AG04450 (cell line): Measurements from ENCODE around the gene SLC66A1. TPM values are rescaled to one million over a fixed set of nuclear protein-coding genes. Genes with fewer than 3 reads are reported as not detected.

ENCODE experiments used
- CTCF ChIA-PET: fragments of 300-600, 350-600 bp; formaldehyde crosslinking; extraction: SDS; loops from one replicate; lab custom pipeline; 2022; ENCODE audit warnings: antibody characterized with exemption, inconsistent platforms; lab: Charles Lee
- POLR2A ChIA-PET: fragments of 350-600 bp; formaldehyde crosslinking; extraction: SDS; loops from one replicate; lab custom pipeline; 2021; ENCODE audit warnings: antibody characterized with exemption, inconsistent platforms; lab: Yijun Ruan, JAX
- DNase-seq: peaks from one replicate; pipeline ENCODE4 v3.0.0-alpha.2; 2011; ENCODE audit warnings: low read depth, low spot score
- H3K27ac ChIP-seq: one replicate; pipeline ENCODE4 v1.5.1; 2012; ENCODE audit warnings: low read depth, low read length, control low read depth
- H3K27me3 ChIP-seq: one replicate; pipeline ENCODE4 v1.6.0; 2012; ENCODE audit warnings: low read length; ENCODE audit not compliant: control insufficient read depth, insufficient read depth
- H3K4me3 ChIP-seq: 2 replicates; pipeline ENCODE4 v1.5.1; 2011; ENCODE audit warnings: mild to moderate bottlenecking, low read depth, low read length, control low read depth
- H3K9me3 ChIP-seq: 2 replicates; pipeline ENCODE4 v1.5.1; 2012; ENCODE audit warnings: low read length; ENCODE audit not compliant: control insufficient read depth, insufficient read depth
- polyA plus RNA-seq: library from polyadenylated mRNA; depleted of rRNA; stranded (reverse); fragments of >200 nt; gene quantifications from 2 replicates; pipeline ENCODE4 v1.2.3, GENCODE V29; 2011
- TF ChIP-seq, protein P1 (sequence below): IDR thresholded peaks from 2 replicates; pipeline ENCODE4 v1.5.1; 2011; ENCODE audit warnings: low read depth, low read length, control low read depth, inconsistent platforms

SLC66A1 gene
- polyA plus RNA-seq, 1 experiment = 11.5 TPM

DNA sequence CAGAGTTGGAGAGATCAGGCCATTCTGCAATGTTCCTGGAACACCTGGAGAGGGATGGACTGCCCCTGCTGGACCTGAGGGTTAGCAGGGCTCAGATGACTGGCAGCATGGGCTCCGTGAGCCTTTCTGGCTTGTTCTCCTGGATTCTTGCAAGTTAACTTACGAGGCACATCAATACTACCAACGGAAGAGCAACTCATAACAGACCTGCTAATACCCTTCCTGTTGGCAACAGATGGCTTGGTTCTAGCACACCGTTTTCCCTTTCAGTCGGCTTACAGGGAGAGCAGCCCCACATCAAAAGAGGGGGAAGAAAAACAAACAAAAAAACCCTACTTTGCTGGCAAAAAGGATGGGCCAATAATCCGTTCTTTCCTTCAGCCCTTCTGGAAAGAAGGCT, 47.9 kb downstream of the SLC66A1 start:
- ChIA-PET CTCF (interaction anchor here (0.9 to 1.1 kb wide), 2 partner anchors 9 to 294 kb away, joined by 3 to 6 read pairs; no protein-coding TSS in a partner anchor), POLR2A (no interaction called here)
- no peak overlapping the region for H3K27ac ChIP-seq
- TF ChIP-seq, protein P1, sequence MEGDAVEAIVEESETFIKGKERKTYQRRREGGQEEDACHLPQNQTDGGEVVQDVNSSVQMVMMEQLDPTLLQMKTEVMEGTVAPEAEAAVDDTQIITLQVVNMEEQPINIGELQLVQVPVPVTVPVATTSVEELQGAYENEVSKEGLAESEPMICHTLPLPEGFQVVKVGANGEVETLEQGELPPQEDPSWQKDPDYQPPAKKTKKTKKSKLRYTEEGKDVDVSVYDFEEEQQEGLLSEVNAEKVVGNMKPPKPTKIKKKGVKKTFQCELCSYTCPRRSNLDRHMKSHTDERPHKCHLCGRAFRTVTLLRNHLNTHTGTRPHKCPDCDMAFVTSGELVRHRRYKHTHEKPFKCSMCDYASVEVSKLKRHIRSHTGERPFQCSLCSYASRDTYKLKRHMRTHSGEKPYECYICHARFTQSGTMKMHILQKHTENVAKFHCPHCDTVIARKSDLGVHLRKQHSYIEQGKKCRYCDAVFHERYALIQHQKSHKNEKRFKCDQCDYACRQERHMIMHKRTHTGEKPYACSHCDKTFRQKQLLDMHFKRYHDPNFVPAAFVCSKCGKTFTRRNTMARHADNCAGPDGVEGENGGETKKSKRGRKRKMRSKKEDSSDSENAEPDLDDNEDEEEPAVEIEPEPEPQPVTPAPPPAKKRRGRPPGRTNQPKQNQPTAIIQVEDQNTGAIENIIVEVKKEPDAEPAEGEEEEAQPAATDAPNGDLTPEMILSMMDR = no peak
- DNase-seq = no peak
- H3K9me3 ChIP-seq = no peaks in the 10 kb centered on the region
- no peak overlapping the region for H3K4me3 ChIP-seq
- H3K27me3 ChIP-seq = no peaks in the 10 kb centered on the region

DNA sequence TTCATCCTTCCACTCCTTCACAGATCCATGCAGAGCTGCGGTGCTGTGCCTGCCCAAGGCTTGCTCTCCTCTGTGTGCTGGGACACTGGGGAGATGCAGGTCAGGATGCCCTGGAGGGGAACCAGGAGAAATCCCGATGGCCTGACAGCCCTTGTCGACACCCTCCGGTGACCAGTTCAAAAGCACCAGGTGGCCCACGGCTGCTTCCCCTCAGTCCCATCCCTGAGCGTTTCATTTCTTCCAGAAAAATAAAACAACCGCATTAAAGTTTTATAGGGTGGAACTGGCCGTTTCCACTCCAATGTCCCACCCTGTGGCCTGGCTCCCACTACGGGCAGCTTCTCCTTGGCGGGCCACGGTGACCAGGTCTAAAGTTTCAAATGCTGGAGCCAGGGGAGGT, 48.3 kb downstream of the SLC66A1 start:
- no peak overlapping the region for H3K27ac ChIP-seq
- ChIA-PET POLR2A (no interaction called here), CTCF (interaction anchor here (0.9 kb wide), 1 partner anchor 9 kb away, joined by 3 read pairs; no protein-coding TSS in a partner anchor)
- H3K4me3 ChIP-seq = no peak overlapping the region
- H3K27me3 ChIP-seq = no peaks in the 10 kb centered on the region
- no peaks in the 10 kb centered on the region for H3K9me3 ChIP-seq
- TF ChIP-seq, protein P1 = no peak
- no peak for DNase-seq

DNA sequence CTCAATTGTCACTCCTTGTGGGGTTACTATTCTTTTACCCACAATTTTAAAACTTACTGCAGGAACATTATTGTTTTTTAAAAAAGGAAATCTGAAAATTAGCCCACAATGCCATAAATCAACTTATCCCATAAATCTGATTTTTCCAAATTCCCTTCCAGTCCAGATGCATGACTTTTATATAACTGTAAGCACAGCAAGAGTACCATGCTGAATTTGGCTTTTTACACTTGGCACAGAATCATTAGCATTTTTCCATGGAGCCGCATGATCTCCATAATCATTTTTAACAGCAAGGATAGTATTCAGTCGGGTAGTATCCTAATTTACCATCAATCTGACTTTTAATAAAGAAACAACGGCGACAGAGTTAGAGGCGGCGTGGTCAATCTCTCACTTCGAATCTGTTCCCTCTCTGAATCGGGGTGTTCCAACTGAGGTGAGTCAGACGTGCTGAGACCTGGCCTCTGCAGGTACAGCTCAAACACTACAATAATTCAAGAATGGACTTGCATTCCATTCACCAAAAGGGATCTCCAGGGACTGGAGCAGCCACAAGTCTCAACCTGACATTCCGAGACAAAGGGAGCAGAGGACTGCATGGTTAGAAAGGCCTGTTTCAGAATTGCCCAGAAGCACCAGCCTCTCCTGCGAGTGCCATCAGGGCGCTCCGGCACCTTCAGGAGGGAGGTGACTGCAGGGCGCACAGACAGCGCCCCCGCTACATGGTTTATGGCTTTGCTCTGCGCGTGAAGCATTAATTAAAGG, 48.9 kb downstream of the SLC66A1 start:
- no peaks in the 10 kb centered on the region for H3K9me3 ChIP-seq
- H3K4me3 ChIP-seq = no peak overlapping the region
- DNase-seq = no peak
- POLR2A ChIA-PET = no interaction called here
- no peaks in the 10 kb centered on the region for H3K27me3 ChIP-seq
- CTCF ChIA-PET = interaction anchor here (0.9 kb wide), 1 partner anchor 10 kb away, joined by 3 read pairs; no protein-coding TSS in a partner anchor
- TF ChIP-seq, protein P1 = no peak
- H3K27ac ChIP-seq = no peak overlapping the region

DNA sequence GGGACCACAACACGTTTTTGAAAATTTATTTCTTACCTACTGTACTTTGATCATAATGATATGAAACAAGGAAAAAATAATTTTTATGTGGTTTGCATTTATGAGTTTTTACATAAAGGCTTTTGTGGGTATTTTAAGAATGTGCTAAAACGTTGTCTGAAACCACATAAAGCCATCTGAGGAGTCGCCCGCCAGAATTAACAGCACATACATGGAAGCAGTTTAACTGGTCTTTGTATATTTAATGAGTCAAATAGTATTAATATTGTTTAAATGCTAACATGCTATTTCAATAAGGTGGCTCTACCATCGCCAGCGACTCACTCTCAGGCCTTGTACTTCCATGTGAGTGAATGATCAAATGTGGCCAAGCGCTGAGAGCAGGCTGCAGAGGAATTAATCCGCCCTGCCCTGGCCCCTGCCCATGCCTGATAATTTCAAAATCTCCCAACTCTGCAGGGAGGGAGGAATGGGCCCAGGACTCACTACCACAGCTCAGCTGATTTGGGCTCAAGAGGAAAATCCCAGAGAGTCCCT, 49.6 kb downstream of the SLC66A1 start:
- TF ChIP-seq, protein P1 = no peak
- no peak for DNase-seq
- Histone ChIP-seq H3K27me3 (no peaks in the 10 kb centered on the region), H3K9me3 (no peaks in the 10 kb centered on the region), H3K4me3 (no peak overlapping the region), H3K27ac (no peak overlapping the region)
- ChIA-PET CTCF (interaction anchor here (1.4 kb wide), 1 partner anchor 300 kb away, joined by 3 read pairs; no protein-coding TSS in a partner anchor), POLR2A (interaction anchor here (0.9 kb wide), 1 partner anchor 10 kb away, joined by 5 read pairs; no protein-coding TSS in a partner anchor)
